Natural killer cell treated with Interleukin-12 subunit alpha and Interleukin-12 subunit beta and Interleukin-15 and Interleukin-18, amount 100 ng/mL, for 72 hours (primary cell): Measurements from ENCODE around the gene PAK6. TPM values are rescaled to one million over a fixed set of nuclear protein-coding genes. Genes with fewer than 3 reads are reported as not detected.

Source experiments
- ATAC-seq, 2 donors: fragments of 150-1000 bp; cut with Tn5 transposase in 1 of 2; sonication (Bioruptor Pico), chemical (Tn5 transposase) in 1 of 2; 2 replicates each; pipeline ENCODE4 v1.10.0; 2021
- DNase-seq: peaks from one replicate; pipeline ENCODE4 v3.0.0; 2022; ENCODE audit warnings: low spot score
- H3K27ac Mint-ChIP-seq, 2 donors: 1 replicate in 1 of 2; 2 replicates in 1 of 2; pipeline ENCODE4 v1.8.0; 2022; ENCODE audit warnings: mixed read lengths in 2 of 2, mild to moderate bottlenecking in 1 of 2, moderate library complexity in 1 of 2
- H3K27me3 Mint-ChIP-seq, 2 donors: 1 replicate in 1 of 2; 2 replicates in 1 of 2; pipeline ENCODE4 v1.8.0; 2022; ENCODE audit warnings: mixed read lengths in 2 of 2
- H3K36me3 Mint-ChIP-seq: one replicate; pipeline ENCODE4 v1.8.0; 2022; ENCODE audit warnings: mixed read lengths
- H3K4me1 Mint-ChIP-seq, 2 donors: 1 replicate in 1 of 2; 2 replicates in 1 of 2; pipeline ENCODE4 v1.8.0; 2022; ENCODE audit warnings: low read depth in 2 of 2, mixed read lengths in 2 of 2, mild to moderate bottlenecking in 1 of 2
- H3K4me3 Mint-ChIP-seq: one replicate; pipeline ENCODE4 v1.8.0; 2022; ENCODE audit warnings: mixed read lengths
- H3K9me3 Mint-ChIP-seq: 2 replicates; pipeline ENCODE4 v1.8.0; 2022; ENCODE audit warnings: mixed read lengths
- total RNA-seq, 2 donors: library from RNA; stranded (reverse); gene quantifications; one replicate each; pipeline ENCODE4 v1.2.3, GENCODE V29; 2022

The PAK6 gene
- total RNA-seq, 2 donors from 2014 or later: 1.9 to 2.9 TPM

- peaks cover 30 to 31% of the 10 kb centered on the region in 2 donors for H3K4me1 Mint-ChIP-seq
- H3K27me3 Mint-ChIP-seq: no peaks in the 10 kb centered on the region
- H3K36me3 Mint-ChIP-seq: no peaks in the 10 kb centered on the region
- DNase-seq: no peak
- no peak for ATAC-seq
- H3K27ac Mint-ChIP-seq: no peak overlapping the region
- H3K4me3 Mint-ChIP-seq: no peak overlapping the region
- no peaks in the 10 kb centered on the region for H3K9me3 Mint-ChIP-seq
Measured at GRCh38 chr15:40314723-40315276, 75.9 kb downstream of the PAK6 start.

DNA sequence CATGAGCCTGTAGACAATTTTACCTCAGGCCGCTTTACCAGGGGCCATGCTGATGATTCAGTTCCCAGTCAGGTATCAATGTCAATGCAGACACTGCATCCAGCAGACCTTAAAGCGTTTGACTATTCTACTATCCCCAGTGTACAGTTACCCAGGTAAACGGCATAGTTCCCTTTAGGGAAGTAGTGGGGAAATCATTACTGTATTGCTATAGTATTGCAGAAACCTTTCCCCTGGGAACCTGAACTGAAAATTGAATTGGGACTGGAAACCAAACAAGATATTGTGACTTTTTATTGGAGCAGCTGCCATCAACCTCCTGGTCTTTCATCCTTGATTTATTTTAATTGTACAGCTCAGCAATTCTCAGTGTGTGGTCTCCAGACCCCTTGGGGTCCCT, 78.1 kb downstream of the PAK6 start:
- Mint-ChIP-seq H3K27me3 (no peaks in the 10 kb centered on the region), H3K36me3 (no peaks in the 10 kb centered on the region), H3K27ac (no peak overlapping the region), H3K4me1 (peaks cover 34 to 35% of the 10 kb centered on the region in 2 donors), H3K4me3 (no peak overlapping the region), H3K9me3 (no peaks in the 10 kb centered on the region)
- DNase-seq: no peak
- ATAC-seq: no peak

- ATAC-seq: no peak
- Mint-ChIP-seq H3K36me3 (no peaks in the 10 kb centered on the region), H3K9me3 (no peaks in the 10 kb centered on the region), H3K27ac (no peak overlapping the region), H3K4me3 (no peak overlapping the region), H3K27me3 (no peaks in the 10 kb centered on the region), H3K4me1 (peaks cover 35 to 36% of the 10 kb centered on the region in 2 donors)
- no peak for DNase-seq
Measured at GRCh38 chr15:40317580-40317979, 78.7 kb downstream of the PAK6 start.

- Mint-ChIP-seq H3K4me1 (peaks cover 27 to 28% of the 10 kb centered on the region in 2 donors), H3K36me3 (no peaks in the 10 kb centered on the region), H3K4me3 (no peak overlapping the region), H3K9me3 (no peaks in the 10 kb centered on the region), H3K27me3 (no peaks in the 10 kb centered on the region), H3K27ac (no peak overlapping the region)
- DNase-seq: no peak
- no peak for ATAC-seq
Measured at GRCh38 chr15:40320409-40320808, 81.5 kb downstream of the PAK6 start.

DNA sequence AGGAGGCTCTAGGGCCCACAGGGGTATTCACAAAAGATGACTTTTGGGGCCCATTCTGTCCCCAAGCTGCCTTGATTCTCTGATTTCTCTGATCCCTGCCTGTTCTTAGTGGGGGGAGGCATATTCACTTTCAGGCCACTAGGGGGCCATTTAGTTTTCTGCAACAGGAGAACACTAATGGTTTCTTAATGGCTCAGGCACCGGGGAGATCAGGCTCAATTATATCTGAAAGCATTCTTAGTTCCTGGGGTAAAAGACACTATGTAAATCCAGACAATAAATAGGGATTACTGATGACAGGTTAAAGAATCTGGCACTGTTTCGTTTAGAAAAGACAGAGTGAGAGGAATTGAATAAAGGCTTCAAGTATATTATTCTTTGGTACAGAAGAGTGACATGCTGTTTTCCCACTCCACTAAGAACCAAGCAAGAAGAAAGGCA, 82.1 kb downstream of the PAK6 start:
- Mint-ChIP-seq H3K4me1 (peaks cover 22 to 28% of the 10 kb centered on the region in 2 donors), H3K27me3 (no peaks in the 10 kb centered on the region), H3K4me3 (peak overlapping the region; percentile 44), H3K9me3 (no peaks in the 10 kb centered on the region), H3K27ac (peak overlapping the region in 1 of 2 donors; percentile 9), H3K36me3 (no peaks in the 10 kb centered on the region)
- no peak for DNase-seq
- no peak for ATAC-seq

DNA sequence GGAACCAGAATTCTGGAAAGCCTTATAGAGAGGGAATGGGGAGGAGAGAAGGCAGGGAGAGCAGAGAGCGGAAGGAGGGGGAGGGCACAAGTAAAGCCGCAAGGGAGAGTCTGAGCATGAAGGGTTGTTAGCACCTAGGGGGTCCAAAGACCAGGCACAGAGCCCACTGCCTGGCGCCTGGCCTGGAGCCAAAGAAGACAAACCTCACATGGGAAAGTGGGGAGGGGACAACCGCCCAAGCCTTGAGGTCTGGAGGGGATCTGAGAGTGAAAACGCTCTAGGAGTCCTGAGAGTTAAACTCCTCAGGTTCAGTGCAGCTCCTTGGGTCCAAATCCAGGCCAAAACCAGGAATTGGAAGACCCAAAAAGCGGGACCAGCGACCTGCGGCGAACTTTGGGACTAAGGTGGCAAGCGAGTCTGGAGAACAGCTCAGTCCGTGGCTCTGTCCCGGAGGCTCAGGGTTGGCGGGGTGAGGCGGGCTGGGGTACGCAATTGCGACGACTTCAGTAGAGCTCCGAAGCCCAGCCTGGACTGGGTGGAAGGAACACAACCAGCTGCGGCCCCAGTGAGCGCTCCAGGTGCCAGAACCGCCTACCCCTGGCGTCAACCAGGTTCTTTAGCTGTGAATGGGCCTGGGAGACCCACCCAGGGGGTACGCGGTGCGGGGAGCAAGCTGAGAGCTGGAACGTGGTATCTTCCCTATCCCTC, 83.8 kb downstream of the PAK6 start:
- no peak for ATAC-seq
- H3K9me3 Mint-ChIP-seq: no peaks in the 10 kb centered on the region
- DNase-seq: no peak
- peaks cover 32 to 44% of the 10 kb centered on the region in 2 donors for H3K4me1 Mint-ChIP-seq
- no peaks in the 10 kb centered on the region for H3K36me3 Mint-ChIP-seq
- peak overlapping the region; percentile 85 for H3K4me3 Mint-ChIP-seq
- peak overlapping the region in 1 of 2 donors; percentile 63 for H3K27ac Mint-ChIP-seq
- H3K27me3 Mint-ChIP-seq: no peaks in the 10 kb centered on the region

DNA sequence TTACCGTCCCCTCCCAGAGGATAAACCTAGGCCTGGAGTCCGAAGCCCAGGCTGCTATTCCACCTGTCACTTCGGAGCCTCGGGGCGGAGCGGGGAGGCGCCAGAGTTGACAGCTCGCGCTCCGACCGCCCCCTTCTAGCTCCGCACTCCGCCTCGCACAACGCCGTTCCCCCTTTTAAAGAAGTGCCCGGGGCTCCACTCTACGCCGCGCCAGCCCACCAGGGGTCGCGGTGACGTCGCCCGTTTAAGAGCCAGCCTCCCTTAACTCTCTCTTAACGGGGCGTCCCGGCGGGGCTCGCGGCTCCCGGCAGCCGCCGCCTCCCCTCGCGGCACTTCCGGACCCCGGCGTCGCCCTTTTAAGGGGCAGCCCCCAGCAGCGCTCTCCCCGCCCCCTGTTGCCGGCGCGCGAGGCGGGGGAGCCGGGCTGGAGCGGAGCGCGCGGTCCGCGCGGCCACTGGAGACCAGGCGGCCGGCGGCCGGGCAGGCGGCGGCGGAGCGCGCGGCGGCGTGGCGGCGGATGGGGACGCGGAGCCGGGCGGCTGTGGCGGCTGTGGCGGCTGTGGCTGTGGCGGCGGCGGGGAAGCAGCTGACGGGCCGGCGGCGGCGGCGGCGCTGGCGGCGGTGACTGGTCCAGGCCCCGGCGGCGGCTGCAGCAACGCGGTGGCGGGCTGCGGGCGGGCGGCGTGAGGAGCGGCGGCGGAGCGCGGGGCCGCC, 84.5 kb downstream of the PAK6 start, which contains the start of gene INAFM2:
Gene INAFM2 (plus strand): TSS at position 454 of the 714 bp plus-strand sequence. CDS start 364 bp downstream, outside the sequence.
- H3K9me3 Mint-ChIP-seq: no peaks in the 10 kb centered on the region
- no peaks in the 10 kb centered on the region for H3K27me3 Mint-ChIP-seq
- ATAC-seq (peak; percentile 94 to 96), DNase-seq (peak; percentile 93)
- peak within 1 kb of the TSS in 1 of 2 donors; percentile 63 for H3K27ac Mint-ChIP-seq
- H3K4me3 Mint-ChIP-seq: peak within 1 kb of the TSS; percentile 85
- H3K4me1 Mint-ChIP-seq: peaks cover 37 to 50% of the 10 kb centered on the region in 2 donors
- H3K36me3 Mint-ChIP-seq: no peaks in the 10 kb centered on the region

GRCh38 chr15:40323953-40324937, 85.4 kb downstream of the PAK6 start:
- no peaks in the 10 kb centered on the region for H3K9me3 Mint-ChIP-seq
- H3K36me3 Mint-ChIP-seq: no peaks in the 10 kb centered on the region
- H3K27ac Mint-ChIP-seq: no peak overlapping the region
- ATAC-seq: peak; percentile 11 to 13
- no peak for DNase-seq
- H3K4me1 Mint-ChIP-seq: peaks cover 37 to 50% of the 10 kb centered on the region in 2 donors
- peak overlapping the region; percentile 79 for H3K4me3 Mint-ChIP-seq
- H3K27me3 Mint-ChIP-seq: no peaks in the 10 kb centered on the region

GRCh38 chr15:40325188-40325587, 86.3 kb downstream of the PAK6 start:
- H3K27me3 Mint-ChIP-seq: no peaks in the 10 kb centered on the region
- no peak for DNase-seq
- no peaks in the 10 kb centered on the region for H3K36me3 Mint-ChIP-seq
- H3K9me3 Mint-ChIP-seq: no peaks in the 10 kb centered on the region
- H3K27ac Mint-ChIP-seq: no peak overlapping the region
- H3K4me1 Mint-ChIP-seq: peaks cover 35 to 50% of the 10 kb centered on the region in 2 donors
- no peak for ATAC-seq
- peak overlapping the region; percentile 79 for H3K4me3 Mint-ChIP-seq

GRCh38 chr15:40325700-40326099, 86.8 kb downstream of the PAK6 start:
- H3K36me3 Mint-ChIP-seq: no peaks in the 10 kb centered on the region
- no peak overlapping the region for H3K27ac Mint-ChIP-seq
- ATAC-seq (no peak), DNase-seq (no peak)
- peak overlapping the region; percentile 79 for H3K4me3 Mint-ChIP-seq
- no peaks in the 10 kb centered on the region for H3K27me3 Mint-ChIP-seq
- peaks cover 33 to 50% of the 10 kb centered on the region in 2 donors for H3K4me1 Mint-ChIP-seq
- H3K9me3 Mint-ChIP-seq: no peaks in the 10 kb centered on the region

Other genes starting within 250 kb of the PAK6 start
- 100 to 1,000 TPM in 1 of 2 donors, 10 to 100 TPM in 1; 92.6 to 137 TPM for gene SRP14, start 199.9 kb upstream of the PAK6 start, total RNA-seq
- gene BMF, start 130.2 kb upstream of the PAK6 start, total RNA-seq: 1 to 10 TPM; 1.8 to 4.6 TPM
- gene BUB1B, start 78.0 kb upstream of the PAK6 start, total RNA-seq: 10 to 100 TPM; 19.4 to 70.8 TPM
- not detected for gene ANKRD63, start 44.0 kb downstream of the PAK6 start, total RNA-seq
- 100 to 1,000 TPM in 1 of 2 donors, 10 to 100 TPM in 1; 90.5 to 109 TPM for gene PLCB2, start 68.9 kb downstream of the PAK6 start, total RNA-seq
- 10 to 100 TPM; 16.7 to 17.5 TPM for gene INAFM2, start 84.6 kb downstream of the PAK6 start, total RNA-seq
- gene CCDC9B, start 101.9 kb downstream of the PAK6 start, total RNA-seq: under 1 TPM; 0.29 to 0.47 TPM
- not detected for gene PHGR1, start 112.0 kb downstream of the PAK6 start, total RNA-seq
- gene DISP2, start 119.2 kb downstream of the PAK6 start, total RNA-seq: under 1 TPM; 0.25 to 1.00 TPM
- gene KNSTRN, start 143.7 kb downstream of the PAK6 start, total RNA-seq: 10 to 100 TPM; 32.4 to 75.1 TPM
- gene IVD, start 166.7 kb downstream of the PAK6 start, total RNA-seq: 100 to 1,000 TPM in 1 of 2 donors, 10 to 100 TPM in 1; 63.3 to 111 TPM
- 10 to 100 TPM; 27.9 to 29.2 TPM for gene BAHD1, start 201.9 kb downstream of the PAK6 start, total RNA-seq
- gene CHST14, start 231.9 kb downstream of the PAK6 start, total RNA-seq: 10 to 100 TPM in 1 of 2 donors, 1 to 10 TPM in 1; 9.1 to 14.7 TPM